HG02973 (cell line): ENCODE data around the gene FAM20A.
"Not testable (repeated sequence)": the region's sequence is repeated elsewhere in the genome, so short reads cannot be mapped to it uniquely, and the experiment has no call there.

ENCODE experiments used
- ATAC-seq: cut with Tn5 transposase; IDR thresholded peaks from one replicate; pipeline ENCODE4 v1.9.1; 2021; ENCODE audit warnings: moderate library complexity; ENCODE audit not compliant: unreplicated experiment

Gene FAM20A

GRCh38 chr17:68499587-68499986 lies 101.6 kb downstream of the FAM20A start:
- ATAC-seq = no peak

DNA sequence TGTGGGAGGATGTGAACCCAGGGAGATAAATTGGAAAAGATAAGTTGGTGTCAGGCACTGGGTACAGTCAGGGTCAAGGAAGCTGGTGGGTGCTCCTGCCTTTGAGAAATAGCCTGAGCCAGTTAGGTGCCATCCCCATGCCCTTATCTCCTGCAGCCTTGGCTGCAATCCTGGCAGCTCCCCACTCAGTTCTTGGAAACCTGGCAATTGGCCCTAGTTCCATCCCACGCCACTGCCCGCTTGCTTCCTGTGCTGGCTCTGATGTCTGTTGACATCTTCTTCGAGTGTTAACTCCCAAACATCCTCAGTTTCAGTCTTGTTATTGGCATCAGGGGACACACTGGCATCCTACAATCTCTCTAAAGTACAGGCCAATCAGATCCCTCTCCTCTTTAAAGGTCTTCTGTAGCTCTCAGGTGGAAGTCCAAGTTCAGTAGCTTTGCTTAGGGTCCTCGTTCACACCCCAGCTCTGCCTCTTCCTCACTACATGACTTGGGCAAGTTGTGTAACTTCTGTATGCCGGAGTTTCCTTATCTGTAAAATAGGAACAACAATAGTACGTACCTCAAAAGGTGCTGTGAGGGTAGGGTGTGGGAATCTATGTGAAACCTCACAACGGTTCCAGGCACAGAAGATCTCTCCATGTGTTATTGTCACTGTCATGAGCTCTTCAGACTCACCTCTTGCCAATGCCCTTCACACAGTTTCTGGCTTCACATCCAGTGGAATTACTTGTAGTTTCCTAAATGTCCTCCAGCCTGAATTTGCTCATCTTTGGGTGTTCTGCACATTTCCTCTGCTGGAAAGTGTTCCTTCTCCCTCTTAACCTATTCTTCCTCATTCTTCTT lies 102.5 kb downstream of the FAM20A start:
- ATAC-seq = peak; percentile 32

- ATAC-seq = peak; percentile 89
These were observed 103.3 kb downstream of the FAM20A start for GRCh38 chr17:68497885-68498319.

DNA sequence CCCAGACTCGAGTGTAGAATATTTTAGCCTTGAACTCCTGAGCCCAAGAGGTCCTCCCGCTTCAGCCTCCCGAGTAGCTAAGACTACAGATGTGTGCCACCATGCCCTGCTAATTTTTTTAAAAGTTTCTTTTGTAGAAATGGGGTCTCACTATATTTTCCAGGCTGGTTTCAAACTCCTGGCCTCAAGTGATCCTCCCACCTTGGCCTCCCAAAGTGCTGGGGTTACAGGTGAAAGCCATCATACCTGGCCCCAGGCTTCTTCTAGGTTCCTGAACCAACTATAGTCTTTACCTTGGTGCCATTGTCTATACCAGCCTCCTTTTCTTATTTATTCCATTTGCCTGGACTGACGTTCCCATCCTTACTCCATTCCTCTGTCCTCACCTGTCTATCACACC lies 106.1 kb downstream of the FAM20A start:
- no peak for ATAC-seq

- ATAC-seq = not testable (repeated sequence)
These were observed 108.6 kb downstream of the FAM20A start for GRCh38 chr17:68492394-68493054.

- ATAC-seq = no peak
These were observed 109.6 kb downstream of the FAM20A start for GRCh38 chr17:68491381-68492231.

DNA sequence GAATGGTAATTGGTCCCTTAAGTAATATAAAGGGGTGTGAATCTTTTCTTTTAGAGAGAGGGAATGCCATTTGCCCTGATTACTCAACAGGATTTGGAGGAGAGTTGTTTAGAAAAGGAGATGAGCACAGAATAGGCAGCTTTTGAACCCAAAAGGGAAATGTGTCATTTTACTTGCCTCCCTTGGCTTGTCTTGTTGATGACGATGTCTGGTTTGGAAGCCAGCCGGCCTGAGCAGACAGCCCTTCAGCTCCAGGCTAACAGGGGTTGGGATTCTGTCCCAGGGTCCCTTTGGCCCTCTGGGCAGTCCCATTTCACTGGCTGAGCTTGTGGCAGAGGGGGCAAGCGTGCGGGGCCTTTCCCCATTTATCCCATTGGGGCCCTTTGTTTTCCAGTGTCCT lies 111.2 kb downstream of the FAM20A start:
- ATAC-seq = no peak
